ENCODE data around the gene HOMER3. TPM values are rescaled to one million over a fixed set of nuclear protein-coding genes. Genes with fewer than 3 reads are reported as not detected.

Gene HOMER3
- 25.2 TPM for polyA plus RNA-seq

GRCh38 chr19:18940769-18941627 is at the start of gene HOMER3:
Gene HOMER3 (minus strand): TSS chr19:18941217. CDS start chr19:18938982, 2,235 bp downstream.
- Mint-ChIP-seq H3K4me3 (peak within 1 kb of the TSS; percentile 67 to 94 (median 88)), H3K27me3 (peaks cover 13% of the 10 kb centered on the region), H3K36me3 (no peaks in the 10 kb centered on the region), H3K27ac (peak within 1 kb of the TSS in 2 of 3 donors; percentile 62 to 86), H3K4me1 (peaks cover 4 to 19% (median 14%) of the 10 kb centered on the region in 3 donors), H3K9me3 (no peaks in the 10 kb centered on the region)

- Mint-ChIP-seq H3K27ac (no peak overlapping the region), H3K9me3 (no peaks in the 10 kb centered on the region), H3K27me3 (no peaks in the 10 kb centered on the region), H3K4me1 (peaks cover 1 to 8% (median 7%) of the 10 kb centered on the region in 3 donors), H3K36me3 (peaks cover 2% of the 10 kb centered on the region), H3K4me3 (no peak overlapping the region)
Observed at GRCh38 chr19:18990128-18990708, 49.2 kb upstream of the HOMER3 start.

- peaks cover 1% of the 10 kb centered on the region for H3K36me3 Mint-ChIP-seq
- no peak overlapping the region for H3K4me3 Mint-ChIP-seq
- H3K4me1 Mint-ChIP-seq: peaks cover 1 to 8% (median 8%) of the 10 kb centered on the region in 3 donors
- no peak overlapping the region for H3K27ac Mint-ChIP-seq
- no peaks in the 10 kb centered on the region for H3K9me3 Mint-ChIP-seq
- H3K27me3 Mint-ChIP-seq: peaks cover 4% of the 10 kb centered on the region
Observed at GRCh38 chr19:18989316-18989715, 48.3 kb upstream of the HOMER3 start.

GRCh38 chr19:18987456-18987855 is 46.4 kb upstream of the HOMER3 start:
- no peaks in the 10 kb centered on the region for H3K9me3 Mint-ChIP-seq
- H3K4me3 Mint-ChIP-seq: no peak overlapping the region
- H3K27me3 Mint-ChIP-seq: peaks cover 7% of the 10 kb centered on the region
- peak overlapping the region in 1 of 3 donors; percentile 14 for H3K27ac Mint-ChIP-seq
- H3K36me3 Mint-ChIP-seq: no peaks in the 10 kb centered on the region
- H3K4me1 Mint-ChIP-seq: peaks cover 1 to 8% (median 8%) of the 10 kb centered on the region in 3 donors

GRCh38 chr19:18985257-18985656 is 44.2 kb upstream of the HOMER3 start:
- peaks cover 1 to 8% (median 8%) of the 10 kb centered on the region in 3 donors for H3K4me1 Mint-ChIP-seq
- no peaks in the 10 kb centered on the region for H3K9me3 Mint-ChIP-seq
- H3K27ac Mint-ChIP-seq: no peak overlapping the region
- no peak overlapping the region for H3K4me3 Mint-ChIP-seq
- H3K36me3 Mint-ChIP-seq: no peaks in the 10 kb centered on the region
- peaks cover 10% of the 10 kb centered on the region for H3K27me3 Mint-ChIP-seq

GRCh38 chr19:18984251-18984650 is 43.2 kb upstream of the HOMER3 start:
- Mint-ChIP-seq H3K36me3 (no peaks in the 10 kb centered on the region), H3K9me3 (no peaks in the 10 kb centered on the region), H3K27me3 (peaks cover 11% of the 10 kb centered on the region), H3K27ac (no peak overlapping the region), H3K4me3 (no peak overlapping the region), H3K4me1 (peaks cover 1 to 8% (median 8%) of the 10 kb centered on the region in 3 donors)

- Mint-ChIP-seq H3K27me3 (peaks cover 14% of the 10 kb centered on the region), H3K4me1 (peaks cover 1 to 8% (median 8%) of the 10 kb centered on the region in 3 donors), H3K27ac (no peak overlapping the region), H3K4me3 (no peak overlapping the region), H3K36me3 (no peaks in the 10 kb centered on the region), H3K9me3 (no peaks in the 10 kb centered on the region)
Observed at GRCh38 chr19:18982669-18983068, 41.7 kb upstream of the HOMER3 start.

GRCh38 chr19:18980432-18981020 is 39.5 kb upstream of the HOMER3 start:
- Mint-ChIP-seq H3K9me3 (no peaks in the 10 kb centered on the region), H3K4me3 (no peak overlapping the region), H3K27ac (peak overlapping the region in 1 of 3 donors; percentile 27), H3K36me3 (no peaks in the 10 kb centered on the region), H3K4me1 (peaks cover 0 to 5% (median 3%) of the 10 kb centered on the region in 3 donors), H3K27me3 (peaks cover 14% of the 10 kb centered on the region)

- Mint-ChIP-seq H3K36me3 (no peaks in the 10 kb centered on the region), H3K9me3 (no peaks in the 10 kb centered on the region), H3K27me3 (peaks cover 7% of the 10 kb centered on the region), H3K4me1 (no peaks in the 10 kb centered on the region), H3K27ac (no peak overlapping the region), H3K4me3 (no peak overlapping the region)
Observed at GRCh38 chr19:18978616-18979015, 37.6 kb upstream of the HOMER3 start.

GRCh38 chr19:18975869-18976268 is 34.9 kb upstream of the HOMER3 start:
- H3K9me3 Mint-ChIP-seq: no peaks in the 10 kb centered on the region
- H3K4me3 Mint-ChIP-seq: no peak overlapping the region
- H3K27me3 Mint-ChIP-seq: peaks cover 9% of the 10 kb centered on the region
- no peaks in the 10 kb centered on the region for H3K36me3 Mint-ChIP-seq
- no peaks in the 10 kb centered on the region for H3K4me1 Mint-ChIP-seq
- H3K27ac Mint-ChIP-seq: no peak overlapping the region

- H3K27me3 Mint-ChIP-seq: peaks cover 6% of the 10 kb centered on the region
- H3K4me3 Mint-ChIP-seq: no peak overlapping the region
- H3K27ac Mint-ChIP-seq: no peak overlapping the region
- H3K9me3 Mint-ChIP-seq: no peaks in the 10 kb centered on the region
- no peaks in the 10 kb centered on the region for H3K36me3 Mint-ChIP-seq
- H3K4me1 Mint-ChIP-seq: no peaks in the 10 kb centered on the region
Observed at GRCh38 chr19:18975011-18975410, 34.0 kb upstream of the HOMER3 start.

- peaks cover 1 to 3% (median 2%) of the 10 kb centered on the region in 3 donors for H3K9me3 Mint-ChIP-seq
- peak overlapping the region in 1 of 4 donors; percentile 54 for H3K4me3 Mint-ChIP-seq
- peaks cover 8% of the 10 kb centered on the region for H3K27me3 Mint-ChIP-seq
- no peaks in the 10 kb centered on the region for H3K4me1 Mint-ChIP-seq
- no peak overlapping the region for H3K27ac Mint-ChIP-seq
- H3K36me3 Mint-ChIP-seq: peaks cover 2% of the 10 kb centered on the region
Observed at GRCh38 chr19:18972851-18973250, 31.8 kb upstream of the HOMER3 start.

- H3K27ac Mint-ChIP-seq: no peak overlapping the region
- H3K9me3 Mint-ChIP-seq: peaks cover 1 to 3% (median 2%) of the 10 kb centered on the region in 3 donors
- peaks cover 8% of the 10 kb centered on the region for H3K27me3 Mint-ChIP-seq
- peaks cover 2% of the 10 kb centered on the region for H3K36me3 Mint-ChIP-seq
- no peak overlapping the region for H3K4me3 Mint-ChIP-seq
- no peaks in the 10 kb centered on the region for H3K4me1 Mint-ChIP-seq
Observed at GRCh38 chr19:18972301-18972811, 31.3 kb upstream of the HOMER3 start.

- Mint-ChIP-seq H3K4me1 (peaks cover 4% of the 10 kb centered on the region in 3 donors), H3K4me3 (no peak overlapping the region)
Observed at GRCh38 chr19:18969931-18970659, 29.1 kb upstream of the HOMER3 start.

More at GRCh38 chr19:18969931-18970659, 29.1 kb upstream of the HOMER3 start:
- Mint-ChIP-seq H3K9me3 (peaks cover 1 to 3% (median 2%) of the 10 kb centered on the region in 3 donors), H3K27ac (no peak overlapping the region), H3K27me3 (peaks cover 8% of the 10 kb centered on the region), H3K36me3 (peaks cover 2% of the 10 kb centered on the region)
